GM18861 (cell line): ENCODE results near the gene ZSWIM4.
"Not testable (repeated sequence)": the region's sequence is repeated elsewhere in the genome, so short reads cannot be mapped to it uniquely, and the experiment has no call there.

Source experiments
- ATAC-seq: cut with Tn5 transposase; IDR thresholded peaks from one replicate; pipeline ENCODE4 v1.9.1; 2021; ENCODE audit not compliant: unreplicated experiment

Gene ZSWIM4

DNA sequence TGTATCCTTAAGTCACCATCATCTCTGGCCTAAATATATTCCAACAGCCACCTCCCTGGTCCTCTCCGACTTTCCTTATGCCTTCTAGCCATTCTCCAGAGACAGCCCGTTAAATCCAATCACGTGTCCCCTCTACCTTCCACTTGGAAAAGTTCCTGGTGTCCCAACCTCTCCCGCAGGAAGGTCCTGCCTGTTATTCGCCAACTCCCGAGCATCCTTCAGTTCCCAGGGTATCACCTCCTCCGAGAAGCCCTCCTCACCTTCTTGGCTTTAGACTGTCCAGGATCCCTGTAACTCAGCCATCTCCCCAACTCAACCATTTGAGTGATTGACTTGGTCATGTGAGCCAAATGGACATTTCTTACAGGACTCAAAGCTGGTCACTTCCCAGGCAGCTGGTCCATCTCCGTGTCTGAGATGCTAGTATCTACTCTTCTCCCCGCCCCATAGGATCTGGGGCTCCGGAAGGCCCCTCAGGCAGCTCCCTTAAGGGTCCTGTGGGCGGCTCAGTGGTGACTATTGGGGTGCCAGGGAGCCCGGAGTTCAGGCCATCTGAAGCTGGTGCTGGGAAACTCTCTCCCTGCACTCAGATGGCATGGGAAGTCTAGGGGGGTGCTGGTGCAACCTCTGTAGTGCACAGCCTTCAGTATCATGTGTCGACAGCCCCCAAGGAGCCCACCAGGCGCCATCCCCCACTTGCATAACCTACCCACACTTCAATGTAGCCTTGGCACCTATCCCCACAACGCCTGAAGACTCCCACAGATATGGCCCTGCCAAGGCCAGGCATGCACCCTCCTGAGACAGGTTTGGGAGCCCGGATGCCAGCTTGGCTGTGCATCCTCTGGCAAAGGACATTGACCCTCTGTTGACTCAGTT, 53.8 kb downstream of the ZSWIM4 start:
- ATAC-seq = no peak

DNA sequence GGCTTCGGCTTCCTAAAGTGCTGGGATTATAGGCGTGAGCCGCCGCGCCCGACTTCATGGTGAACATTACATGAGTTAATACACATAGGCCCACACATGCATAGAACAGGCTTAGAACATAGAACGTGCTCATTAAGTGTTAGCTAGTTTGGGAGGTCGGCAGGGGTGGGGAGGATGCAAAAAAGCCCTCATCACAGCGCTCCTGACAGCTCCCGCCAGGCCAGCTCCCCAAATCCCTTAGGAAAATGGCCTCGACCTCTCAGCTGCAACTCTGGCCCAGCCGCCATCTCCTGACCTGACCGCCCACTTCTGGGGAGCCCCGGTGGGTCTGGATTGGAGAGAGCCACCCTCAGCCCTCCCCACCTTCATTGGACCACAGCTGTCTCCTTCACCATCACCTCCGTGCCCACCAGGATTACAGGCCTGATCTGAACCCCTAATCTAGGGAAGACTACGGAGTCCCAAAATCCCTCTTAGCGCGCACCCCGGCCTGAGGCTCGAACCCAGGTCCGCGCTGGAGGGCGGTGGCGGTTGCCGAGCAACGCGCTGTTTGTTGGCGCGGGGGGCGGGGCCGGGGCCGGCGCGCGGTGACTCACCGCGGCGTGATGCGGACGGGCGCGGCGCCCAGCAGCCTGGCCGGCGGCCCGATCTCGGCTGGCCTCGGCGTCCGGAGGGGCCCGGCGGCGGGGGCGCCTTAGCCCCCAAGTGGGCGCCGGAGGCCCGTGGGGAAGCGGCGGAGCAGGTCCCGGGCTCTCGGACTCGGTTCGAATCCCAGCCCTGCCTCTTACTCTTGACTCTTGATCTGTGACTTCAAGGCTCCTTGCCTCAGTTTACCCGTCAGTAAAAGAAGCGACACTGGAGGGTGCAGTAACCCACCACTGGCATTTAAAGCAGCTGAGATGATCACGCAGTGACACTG, 55.0 kb downstream of the ZSWIM4 start:
- ATAC-seq = no peak

DNA sequence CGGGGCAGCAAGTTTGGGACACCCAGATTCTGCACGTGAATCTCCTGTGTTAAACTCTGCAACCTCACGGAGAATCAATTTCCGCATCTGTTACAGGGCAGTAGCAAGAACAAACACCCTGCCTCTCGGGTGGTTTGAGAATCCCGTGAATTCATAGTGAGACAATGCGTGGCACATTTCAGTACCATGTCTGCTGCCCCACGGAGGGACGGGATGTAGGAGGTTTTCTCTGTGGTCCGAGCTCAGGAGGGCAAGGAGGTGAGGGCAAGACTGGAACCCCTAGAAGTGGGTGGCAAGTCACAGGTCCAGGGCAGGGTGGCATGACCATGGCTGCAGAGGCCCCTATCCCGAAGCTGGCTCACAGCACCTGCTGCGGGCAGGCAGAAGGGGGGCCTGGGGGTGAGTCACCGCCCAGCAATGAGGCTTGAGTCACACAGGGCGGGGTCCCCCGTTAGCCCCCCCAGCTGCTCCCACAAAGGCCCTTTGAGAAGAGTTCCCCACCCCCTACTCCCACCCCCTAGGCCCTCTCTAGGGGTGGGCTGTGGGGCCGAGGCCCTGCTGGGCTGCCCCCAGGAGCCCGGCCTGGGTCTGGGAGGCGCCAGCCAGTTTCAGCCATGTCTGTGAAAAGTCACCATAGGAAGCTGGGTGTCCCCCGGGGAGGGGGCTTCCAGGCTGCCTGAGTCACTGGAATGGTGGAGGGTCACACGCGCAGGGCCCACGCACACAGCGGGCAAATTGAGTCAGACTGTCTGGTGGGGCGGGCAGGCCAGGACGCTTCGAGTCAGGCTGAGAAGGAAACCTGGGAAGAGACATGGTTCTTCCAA, 55.9 kb downstream of the ZSWIM4 start:
- no peak for ATAC-seq

DNA sequence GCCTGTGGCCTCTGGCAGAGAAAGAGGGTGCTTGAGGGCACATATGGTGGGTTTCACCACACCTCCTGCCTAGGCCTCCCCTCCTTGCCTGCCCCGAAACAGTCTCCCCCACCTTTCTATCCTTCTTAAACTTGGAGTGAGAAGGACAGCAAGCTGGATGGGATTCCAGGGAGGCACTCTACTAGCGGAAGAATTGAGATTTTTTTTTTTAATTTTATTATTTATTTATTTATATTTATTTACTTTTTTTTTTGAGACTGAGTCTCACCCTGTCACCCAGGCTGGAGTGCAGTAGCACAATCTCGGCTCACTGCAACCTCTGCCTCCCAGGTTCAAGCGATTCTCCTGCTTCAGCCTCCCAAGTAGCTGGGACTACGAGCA, 56.5 kb downstream of the ZSWIM4 start:
- ATAC-seq = not testable (repeated sequence)

DNA sequence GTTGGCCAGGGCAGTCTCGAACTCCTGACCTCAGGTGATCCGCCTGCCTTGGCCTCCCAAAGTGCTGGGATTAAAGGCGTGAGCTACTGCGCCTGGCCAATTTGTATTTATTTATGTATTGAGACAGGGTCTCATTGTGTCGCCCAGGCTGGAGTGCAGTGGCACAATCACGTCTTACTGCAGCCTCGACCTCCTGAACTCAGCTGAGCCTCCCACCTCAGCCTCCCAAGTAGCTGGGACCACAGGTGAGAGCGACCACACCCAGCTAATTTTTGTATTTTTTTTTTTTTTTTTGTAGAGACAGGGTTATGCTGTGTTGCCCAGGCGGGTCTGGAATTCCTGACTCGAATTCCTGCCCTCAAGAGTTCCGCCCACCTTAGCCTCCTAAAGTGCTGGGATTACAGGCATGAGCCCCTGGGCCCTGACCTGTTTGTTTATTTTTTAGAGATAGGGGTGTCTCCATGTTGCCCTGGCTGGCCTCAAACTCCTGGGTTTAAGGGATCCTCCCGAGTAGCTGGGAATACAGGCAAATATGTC, 57.0 kb downstream of the ZSWIM4 start:
- not testable (repeated sequence) for ATAC-seq

DNA sequence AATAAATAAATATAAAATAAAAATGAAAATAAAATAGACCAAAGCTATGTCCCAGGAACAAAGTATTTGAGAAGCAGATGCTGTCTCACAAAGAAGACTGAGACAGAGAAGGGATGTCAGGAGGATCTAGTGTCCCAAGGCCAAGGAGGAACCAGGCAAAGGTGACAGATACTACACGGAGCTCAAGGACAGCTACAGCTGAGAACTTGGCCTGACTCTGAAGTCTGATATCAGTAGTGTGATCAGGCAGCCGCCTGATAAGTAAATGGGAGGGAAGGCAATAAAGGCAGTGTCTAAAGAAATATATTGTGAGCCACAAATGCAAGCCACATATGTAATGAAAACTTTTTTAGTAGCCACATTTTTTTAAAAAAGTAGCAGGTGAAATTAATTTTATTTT, 61.3 kb downstream of the ZSWIM4 start:
- ATAC-seq = no peak

DNA sequence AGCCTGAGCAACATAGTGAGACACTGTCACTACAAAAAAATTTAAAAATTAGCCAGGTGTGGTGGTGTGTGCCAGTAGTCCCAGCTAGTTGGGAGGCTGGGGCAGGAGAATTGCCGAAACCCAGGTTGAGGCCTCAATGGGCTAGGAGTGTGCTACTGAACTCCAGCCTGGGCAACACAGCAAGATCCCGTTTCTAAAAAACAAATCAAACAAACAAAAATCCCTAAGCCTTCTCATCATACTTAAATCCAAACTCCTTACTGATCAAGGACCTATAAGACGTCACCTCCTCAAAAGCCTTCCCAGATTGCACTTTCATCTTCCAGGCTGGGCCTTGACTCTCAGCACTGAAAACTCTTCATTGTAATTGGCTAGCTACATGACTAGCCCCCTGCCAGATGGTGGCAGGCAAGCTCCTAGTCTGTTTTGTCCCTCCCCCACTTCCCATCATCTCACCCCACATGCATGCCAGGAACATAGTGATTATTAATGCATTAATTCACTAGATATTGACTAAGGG, 64.2 kb downstream of the ZSWIM4 start:
- no peak for ATAC-seq

DNA sequence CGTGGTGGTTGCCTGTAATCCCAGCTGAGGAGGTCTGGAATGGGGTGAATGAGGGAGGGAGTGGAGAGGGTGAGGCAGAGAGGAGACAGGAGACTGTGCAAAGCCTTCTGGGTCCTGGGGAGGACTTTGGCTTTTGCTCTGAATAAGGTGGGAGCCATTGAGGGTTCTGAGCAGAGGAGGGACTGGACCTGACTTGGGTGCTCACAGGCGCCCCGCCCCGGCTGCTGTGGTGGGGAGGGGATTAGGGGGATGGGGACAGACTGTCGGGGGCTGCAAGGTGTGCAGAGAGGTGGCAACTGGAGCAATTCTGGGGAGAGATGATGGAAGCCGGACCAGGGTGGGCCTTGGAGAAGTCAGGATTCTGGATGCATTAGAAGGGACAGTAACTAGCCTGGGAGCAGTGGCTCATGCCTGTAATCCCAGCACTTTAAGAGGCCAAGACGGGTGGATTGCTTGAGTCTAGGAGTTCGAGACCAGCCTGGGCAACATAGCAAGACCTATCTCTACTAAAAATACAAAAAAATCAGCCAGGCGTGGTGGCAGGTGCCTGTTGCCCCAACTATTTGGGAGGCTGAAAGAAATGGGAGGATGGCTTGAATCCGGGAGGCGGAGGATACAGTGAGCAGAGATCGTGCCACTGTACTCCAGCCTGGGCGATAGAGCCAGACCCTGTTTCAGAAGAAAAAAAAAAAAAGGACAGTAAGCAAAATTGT, 65.6 kb downstream of the ZSWIM4 start:
- no peak for ATAC-seq

DNA sequence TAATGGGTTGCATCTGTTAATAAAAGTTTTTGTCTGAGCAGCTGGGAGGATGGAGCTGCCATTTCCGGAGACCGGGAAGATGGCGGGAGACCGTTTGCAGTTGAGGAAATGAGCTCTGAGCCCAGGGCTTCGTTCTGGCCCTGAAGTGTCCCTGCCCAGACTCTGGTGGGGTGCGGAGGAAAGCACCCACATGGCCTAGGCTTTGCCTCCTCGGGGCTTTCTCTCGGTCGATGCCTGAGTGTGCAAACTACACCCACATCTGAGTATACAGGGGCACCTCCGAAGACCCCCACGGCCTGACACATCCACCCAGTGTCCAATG, 66.1 kb downstream of the ZSWIM4 start:
- ATAC-seq = no peak

DNA sequence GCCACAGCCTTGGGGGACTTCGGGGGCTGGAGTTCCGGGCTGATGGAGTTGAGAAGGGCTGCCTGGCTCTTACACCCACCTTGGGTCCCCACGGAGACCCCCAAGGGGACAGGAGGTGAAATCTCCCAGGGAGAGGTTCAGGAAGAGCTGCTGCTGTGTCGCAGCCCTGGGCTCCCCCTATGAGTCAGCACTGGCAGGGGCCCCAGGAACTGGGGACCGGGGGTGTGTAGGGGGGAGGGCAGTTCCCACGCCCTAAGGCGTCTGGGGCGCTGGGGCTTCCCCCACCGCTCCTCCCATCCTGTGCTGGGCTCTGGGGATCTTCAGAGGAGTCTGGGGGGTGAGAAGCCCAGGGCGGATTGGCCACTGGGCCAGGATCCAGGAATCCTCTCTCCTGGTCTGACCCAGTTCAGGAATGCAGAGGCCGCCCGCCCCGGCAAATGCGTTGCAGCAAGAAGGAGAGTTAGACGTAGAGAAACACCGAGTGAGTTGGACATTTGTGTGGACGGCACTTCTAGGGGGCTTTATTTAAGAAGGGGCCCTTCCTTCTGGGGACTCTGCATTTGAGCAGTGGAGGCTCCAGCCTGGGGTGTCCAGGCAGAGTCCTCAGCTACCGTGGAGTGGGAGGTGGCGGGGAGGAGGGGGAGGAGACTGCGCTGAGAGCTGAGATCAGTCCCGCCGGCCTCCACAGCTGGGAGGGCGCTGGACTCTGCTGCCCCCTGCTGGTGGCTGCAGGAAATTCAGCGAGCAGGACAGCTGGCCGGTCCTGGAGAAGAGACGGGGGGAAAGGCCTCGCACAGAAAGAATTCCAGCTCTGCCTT, 66.7 kb downstream of the ZSWIM4 start:
- peak; percentile 62 for ATAC-seq

DNA sequence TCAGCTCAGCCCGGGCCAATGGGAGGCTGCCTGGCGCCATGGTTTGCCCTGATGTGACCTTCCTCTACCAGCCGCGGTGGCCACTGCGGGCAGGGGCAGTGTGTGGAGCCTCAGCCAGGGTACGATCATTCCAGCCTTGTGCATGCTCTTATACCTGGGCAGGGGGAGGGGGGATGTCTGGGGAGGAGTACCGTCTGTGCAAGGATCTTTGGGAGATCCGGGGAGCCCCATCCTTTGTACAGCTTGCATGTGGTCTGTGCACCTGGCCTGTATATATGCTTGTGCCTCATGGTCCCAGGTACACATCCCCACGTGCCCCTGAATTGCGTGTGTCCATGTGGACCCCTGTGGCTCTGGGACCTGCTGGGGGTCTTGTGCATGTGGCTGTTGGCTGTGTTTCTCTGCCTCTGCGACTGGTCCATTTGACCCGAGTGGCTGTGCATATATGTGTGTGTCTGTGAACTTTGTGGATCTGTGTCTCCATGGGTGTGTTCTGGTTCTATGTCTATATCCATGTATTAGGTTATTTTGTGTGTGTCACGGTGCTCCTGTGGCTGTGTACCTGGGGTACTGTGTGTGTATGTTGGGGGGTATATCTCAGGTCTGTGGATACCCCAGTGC, 68.9 kb downstream of the ZSWIM4 start:
- ATAC-seq = no peak

DNA sequence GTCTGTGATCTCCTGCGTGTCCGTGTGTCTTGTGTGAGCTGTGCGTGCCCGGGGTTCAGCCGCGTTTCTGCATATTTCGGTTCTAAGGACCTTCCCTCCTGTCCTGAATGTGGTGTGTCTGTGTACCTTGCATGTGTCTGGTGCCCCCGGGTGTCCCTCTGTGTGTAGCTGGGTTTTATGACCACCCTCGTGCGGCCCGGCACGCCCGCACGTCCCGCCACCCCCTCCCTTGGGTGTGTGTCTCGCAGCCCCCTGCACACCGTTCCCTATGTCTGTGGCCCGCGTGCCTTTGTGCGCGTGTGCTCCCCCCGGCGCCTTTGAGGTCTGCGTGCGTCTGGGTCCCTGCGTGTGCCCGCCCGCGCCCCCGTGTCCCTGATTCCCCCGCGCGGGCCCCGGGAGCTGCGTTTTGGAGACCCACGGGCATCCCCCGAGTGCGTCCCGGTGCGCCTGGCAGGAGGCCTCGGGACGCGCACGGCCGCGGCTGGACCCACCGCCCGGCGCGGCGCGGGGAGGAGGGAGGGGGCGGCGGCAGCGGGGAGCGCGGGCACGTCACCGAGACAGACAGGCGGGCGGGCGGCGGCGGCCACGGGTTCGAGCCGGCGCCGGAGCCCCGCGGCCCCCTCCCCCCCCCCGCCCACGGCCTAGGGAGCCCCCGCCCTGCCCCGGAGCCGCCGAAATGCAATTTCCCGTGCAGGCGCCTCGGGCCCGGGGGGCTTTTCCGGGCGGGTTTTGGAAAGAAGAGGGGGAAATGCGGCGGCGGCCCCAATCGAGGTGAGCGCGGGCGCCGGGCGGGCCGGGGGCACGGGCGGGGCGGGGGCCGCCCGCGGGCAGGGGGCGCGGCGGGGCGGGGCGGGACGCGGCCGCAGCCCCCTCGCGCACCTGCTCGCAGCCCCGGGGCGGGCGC, 69.7 kb downstream of the ZSWIM4 start:
- no peak for ATAC-seq

DNA sequence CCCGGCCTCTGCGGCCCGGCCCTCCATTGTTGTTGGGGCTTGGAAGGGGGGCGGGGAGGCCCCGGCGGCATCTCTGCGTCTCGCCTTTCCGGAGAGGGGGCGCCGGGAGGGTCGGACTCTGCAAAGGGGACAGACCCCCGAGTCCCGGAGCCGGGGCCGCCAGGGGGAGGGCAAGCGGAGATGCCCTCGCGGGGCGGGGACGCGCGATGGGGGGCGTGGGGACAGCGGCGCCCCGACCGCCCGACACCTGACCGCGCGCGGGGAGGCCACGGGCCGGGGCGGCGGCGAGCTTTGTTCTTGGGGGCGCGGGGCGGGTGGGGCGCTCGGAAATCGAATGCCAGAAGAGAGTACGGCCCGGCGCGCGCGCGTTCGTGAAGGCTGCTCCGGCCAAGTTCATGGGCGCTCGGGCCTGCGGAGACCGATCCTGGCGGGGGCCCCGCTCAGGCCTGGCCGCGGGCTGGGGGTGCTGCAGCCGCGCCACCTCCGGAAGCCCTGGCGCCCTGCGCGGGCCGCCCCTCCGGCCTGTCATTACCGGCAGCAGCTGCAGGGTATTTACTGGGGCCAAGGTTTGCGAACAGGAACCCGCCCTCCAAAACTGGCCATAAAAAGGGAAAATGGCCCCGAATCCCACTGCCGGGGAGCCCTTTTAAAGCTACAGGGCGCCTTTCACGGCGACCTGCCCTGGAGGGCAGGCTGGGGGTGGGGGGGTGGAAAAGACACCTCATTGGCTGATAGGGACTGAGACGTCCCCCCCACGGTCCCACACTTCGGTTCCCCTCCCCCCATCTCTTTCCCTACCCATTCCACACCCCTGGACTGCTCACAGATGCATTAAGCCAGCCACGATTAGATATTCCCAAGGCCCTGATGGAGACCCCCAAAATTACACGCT, 70.6 kb downstream of the ZSWIM4 start:
- no peak for ATAC-seq

DNA sequence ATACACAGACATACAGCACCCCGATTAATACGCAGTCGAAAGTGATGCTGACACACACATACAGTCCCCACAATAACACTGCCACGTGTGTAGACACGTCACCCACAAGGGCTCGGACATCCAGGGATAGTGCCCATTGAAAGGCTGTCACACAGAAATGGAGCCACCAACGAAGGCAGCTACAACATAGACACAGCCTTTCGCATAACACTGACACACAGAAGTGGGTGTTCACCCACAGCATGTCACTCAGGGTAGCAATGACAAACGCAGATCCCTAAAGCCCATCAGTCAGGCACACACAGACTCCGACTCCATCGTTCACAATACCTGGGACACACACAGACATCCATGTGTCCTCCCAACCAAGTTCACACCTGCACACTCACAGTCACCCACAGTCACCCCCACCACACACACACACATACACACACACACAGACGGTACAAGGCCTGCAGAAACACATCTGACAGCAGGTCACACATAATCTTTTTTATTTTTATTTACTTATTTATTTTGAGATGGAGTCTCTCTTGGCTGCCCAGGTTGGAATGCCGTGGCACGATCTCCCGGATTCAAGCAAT, 71.3 kb downstream of the ZSWIM4 start:
- ATAC-seq = no peak

DNA sequence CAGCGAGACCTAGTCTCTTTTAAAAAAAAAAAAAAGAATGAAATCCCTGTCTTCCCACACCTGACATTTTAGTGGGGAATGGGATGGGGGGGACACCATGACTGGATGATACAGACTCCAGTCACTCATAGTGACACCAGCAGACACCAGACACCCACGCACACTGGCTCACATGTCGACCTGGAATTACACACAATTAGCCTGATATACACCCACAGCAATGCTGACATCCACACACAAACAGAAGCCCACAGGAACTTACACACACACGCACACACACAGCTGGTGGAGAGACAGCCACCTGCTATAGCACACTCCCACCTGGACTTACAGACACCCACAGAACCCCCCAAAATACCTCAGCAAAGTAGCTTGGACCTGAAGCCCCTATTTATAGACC, 73.4 kb downstream of the ZSWIM4 start:
- ATAC-seq = no peak

DNA sequence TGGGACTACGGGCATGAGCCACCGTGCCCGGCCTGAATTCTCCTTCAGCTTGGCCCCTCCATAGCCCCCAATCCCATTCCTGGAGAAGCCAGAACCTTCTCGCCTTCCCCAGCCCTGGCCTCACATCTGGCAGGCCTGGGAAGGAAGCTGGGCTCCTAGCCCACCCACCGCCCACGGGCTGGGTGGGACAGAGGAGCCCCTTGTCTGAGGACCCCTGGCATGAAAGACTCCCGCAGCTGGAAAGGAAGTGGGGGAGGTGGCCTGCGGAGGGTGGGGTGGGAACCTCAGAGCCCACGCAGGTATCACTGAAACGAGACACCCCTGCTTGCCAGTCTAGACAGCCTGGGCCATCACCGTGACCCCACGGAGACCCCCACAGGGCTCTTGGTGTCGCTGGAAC, 74.0 kb downstream of the ZSWIM4 start:
- ATAC-seq = no peak
